GM19438 (cell line): ENCODE results near the gene MAMSTR.
"Not testable (repeated sequence)": the region's sequence is repeated elsewhere in the genome, so short reads cannot be mapped to it uniquely, and the experiment has no call there.

Experiments
- ATAC-seq: cut with Tn5 transposase; IDR thresholded peaks from one replicate; pipeline ENCODE4 v1.9.1; 2021; ENCODE audit warnings: low read depth; ENCODE audit not compliant: unreplicated experiment

The MAMSTR gene

GRCh38 chr19:48719263-48720171 is at the start of gene MAMSTR:
Gene MAMSTR (minus strand): TSS chr19:48719725. CDS start chr19:48719031, 694 bp downstream.
- no peak for ATAC-seq

GRCh38 chr19:48768994-48769713 is 49.6 kb upstream of the MAMSTR start:
- ATAC-seq = no peak

GRCh38 chr19:48768171-48768753 is 48.7 kb upstream of the MAMSTR start:
- not testable (repeated sequence) for ATAC-seq

- ATAC-seq = not testable (repeated sequence)
Observed at GRCh38 chr19:48765816-48766215, 46.3 kb upstream of the MAMSTR start.

GRCh38 chr19:48760504-48761205 is 41.1 kb upstream of the MAMSTR start:
- ATAC-seq = no peak

GRCh38 chr19:48757741-48758144 is 38.2 kb upstream of the MAMSTR start:
- ATAC-seq = no peak

- no peak for ATAC-seq
Observed at GRCh38 chr19:48757089-48757675, 37.7 kb upstream of the MAMSTR start.

- no peak for ATAC-seq
Observed at GRCh38 chr19:48756686-48757085, 37.2 kb upstream of the MAMSTR start.

GRCh38 chr19:48756212-48756611 is 36.7 kb upstream of the MAMSTR start:
- ATAC-seq = no peak

GRCh38 chr19:48755787-48756186 is 36.3 kb upstream of the MAMSTR start:
- ATAC-seq = no peak

- ATAC-seq = no peak
Observed at GRCh38 chr19:48755084-48755641, 35.6 kb upstream of the MAMSTR start, which contains the start of gene FGF21. Gene FGF21 (plus strand): TSS chr19:48755524. CDS start chr19:48756237, 713 bp downstream.

- no peak for ATAC-seq
Observed at GRCh38 chr19:48752496-48753365, 33.2 kb upstream of the MAMSTR start, which contains the start of gene FUT1. Gene FUT1 (minus strand): TSS chr19:48752641. CDS start chr19:48751281, 1,360 bp downstream.

GRCh38 chr19:48751845-48752495 is 32.4 kb upstream of the MAMSTR start:
- ATAC-seq = no peak

GRCh38 chr19:48750771-48751504 is 31.4 kb upstream of the MAMSTR start:
- ATAC-seq = no peak

- no peak for ATAC-seq
Observed at GRCh38 chr19:48750351-48750750, 30.8 kb upstream of the MAMSTR start.

GRCh38 chr19:48749571-48750198 is 30.2 kb upstream of the MAMSTR start:
- ATAC-seq = no peak
